HG03565 (cell line): Measurements from ENCODE around the gene PEX19.

Source experiments
- ATAC-seq: cut with Tn5 transposase; IDR thresholded peaks from one replicate; pipeline ENCODE4 v1.9.1; 2021; ENCODE audit warnings: mild to moderate bottlenecking, moderate library complexity; ENCODE audit not compliant: unreplicated experiment

Gene PEX19

DNA sequence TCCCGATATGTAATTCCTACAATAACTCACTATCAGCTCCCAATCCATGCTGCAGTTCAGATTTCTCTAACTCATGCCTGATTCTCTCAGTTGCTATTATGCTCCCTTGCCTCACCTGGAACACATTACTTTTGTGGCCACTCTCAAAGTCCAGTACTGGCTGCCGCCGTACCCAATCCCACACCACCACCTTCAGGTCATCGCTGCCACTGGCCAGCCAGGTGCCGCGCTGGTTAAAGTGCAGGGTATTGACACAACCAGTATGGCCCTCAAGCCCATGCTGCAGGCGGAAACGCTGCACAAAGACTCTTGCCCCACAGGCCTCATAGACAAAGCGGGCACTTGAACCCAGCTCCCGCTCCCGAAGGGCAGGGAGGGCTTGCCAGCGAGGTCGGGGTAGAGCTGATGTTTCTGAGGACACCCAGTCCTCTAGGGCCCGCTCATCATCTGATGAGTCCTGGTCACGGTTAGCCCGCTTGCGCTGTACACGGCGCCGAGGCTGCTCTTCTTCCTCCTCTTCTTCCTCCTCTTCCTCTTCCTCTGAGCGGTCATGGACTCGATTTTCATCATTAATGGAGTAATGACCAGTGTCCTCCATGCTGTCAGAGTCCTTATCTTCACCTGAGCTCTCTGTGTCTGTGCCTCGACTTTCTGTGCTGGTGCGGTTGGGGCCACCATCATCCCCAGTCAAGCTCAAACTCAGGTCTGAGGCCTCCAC lies 45.2 kb downstream of the PEX19 start:
- no peak for ATAC-seq

DNA sequence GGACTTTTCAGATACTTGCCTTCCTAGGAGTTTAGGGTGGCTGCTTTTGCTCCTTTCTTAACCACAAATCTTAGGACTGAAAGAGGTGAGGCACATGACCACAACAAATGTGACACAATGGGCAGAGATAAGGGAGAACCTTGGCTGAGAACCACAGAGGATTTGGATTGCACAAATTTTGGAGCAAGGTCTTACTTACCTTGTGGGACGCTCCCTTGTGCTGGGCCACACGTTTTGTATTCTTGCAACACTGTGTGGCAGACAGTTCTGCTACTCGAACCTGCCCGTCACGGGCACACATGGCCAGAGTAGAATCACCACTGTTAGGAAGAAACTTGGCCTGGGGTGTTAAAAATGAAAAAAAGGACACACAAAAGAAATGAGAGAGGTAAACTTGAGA lies 46.5 kb downstream of the PEX19 start:
- ATAC-seq: no peak

- ATAC-seq: no peak
Measured at GRCh38 chr1:160237558-160237957, 47.4 kb downstream of the PEX19 start.

DNA sequence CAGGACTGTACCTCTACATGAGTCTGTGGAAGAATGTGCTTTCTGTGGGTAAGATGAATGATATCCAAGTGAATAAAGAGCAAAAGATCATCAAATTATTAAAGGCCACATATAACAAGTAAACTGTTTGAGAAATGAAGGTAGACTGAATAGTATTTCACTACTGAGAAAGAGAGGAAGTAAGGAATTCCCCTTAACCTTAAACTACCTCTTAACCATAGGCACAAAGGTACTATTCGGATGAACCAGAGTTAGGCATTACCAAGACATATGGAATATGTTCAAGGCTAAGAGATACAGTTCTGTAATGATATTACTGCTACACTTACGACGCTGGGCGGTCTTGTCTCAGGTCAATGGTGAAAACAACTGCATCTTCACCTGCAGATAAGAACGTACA lies 48.1 kb downstream of the PEX19 start:
- no peak for ATAC-seq

- ATAC-seq: no peak
Measured at GRCh38 chr1:160232911-160233310, 52.0 kb downstream of the PEX19 start.

GRCh38 chr1:160228431-160228830 lies 56.5 kb downstream of the PEX19 start:
- ATAC-seq: no peak

- ATAC-seq: no peak
Measured at GRCh38 chr1:160227561-160227960, 57.4 kb downstream of the PEX19 start.

DNA sequence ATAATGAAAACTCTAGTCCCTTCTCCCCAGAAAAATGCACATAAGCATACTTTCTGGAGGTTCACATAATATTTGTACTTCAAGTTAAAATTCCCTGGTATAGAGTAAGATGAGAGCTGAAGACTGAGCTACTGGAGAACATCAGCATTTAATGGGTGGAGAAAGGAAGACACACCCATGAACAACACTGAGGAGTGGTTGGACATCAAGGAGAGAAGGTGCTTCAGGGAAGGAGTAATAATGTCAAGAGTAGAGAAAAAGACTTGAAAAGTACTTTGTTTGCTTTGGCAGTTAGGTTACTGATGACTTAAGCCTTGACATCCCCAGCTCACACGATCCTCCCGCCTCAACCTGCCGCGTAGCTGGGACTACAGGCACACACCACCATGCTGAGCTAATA lies 57.9 kb downstream of the PEX19 start:
- no peak for ATAC-seq
